ENCODE data around the gene TMEM108.

TMEM108 gene

GRCh38 chr3:133213937-133214336 is 175.7 kb downstream of the TMEM108 start (continued):
- TF ChIP-seq ZNF174 (tag by site-specific recombination; IDR thresholded peaks at IDR 0.05), result no peak
- TF ChIP-seq PRDM4 (tag by site-specific recombination; IDR thresholded peaks at IDR 0.05), result no peak
- TF ChIP-seq ZNF549 (tag by site-specific recombination; IDR thresholded peaks at IDR 0.05), result no peak
- TF ChIP-seq ZEB2 (tag by site-specific recombination; IDR thresholded peaks at IDR 0.05), result no peak

DNA sequence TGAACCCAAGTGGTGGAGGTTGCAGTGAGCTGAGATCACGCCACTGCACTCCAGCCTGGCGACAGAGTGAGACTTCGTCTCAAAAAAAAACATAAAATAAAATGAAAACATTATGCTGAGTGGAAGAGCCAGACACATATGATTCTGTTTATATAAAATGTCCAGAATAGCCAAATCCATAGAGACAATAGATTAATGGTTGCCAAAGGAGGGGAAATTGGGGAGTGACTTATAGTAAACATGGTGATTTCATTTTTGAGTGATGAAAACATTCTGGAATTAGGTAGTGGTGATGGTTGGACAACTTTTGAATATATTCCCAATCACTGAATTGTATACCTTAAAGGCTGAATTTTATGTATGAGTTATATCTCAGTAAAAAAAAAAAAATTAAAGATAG is 189.6 kb downstream of the TMEM108 start:
- Histone ChIP-seq H3K9me3 (ENCODE audit: control insufficient read depth, insufficient read depth, low read depth, low read length) (no peaks in the 10 kb centered on the region), H3K27ac (ENCODE audit: extremely low read depth, low read depth, low read length) (no peak overlapping the region), H3K4me3 (ENCODE audit: low read depth, low read length) (no peak overlapping the region), H3K4me1 (ENCODE audit: control insufficient read depth, insufficient read depth, low read length) (no peaks in the 10 kb centered on the region), H3K36me3 (ENCODE audit: control insufficient read depth in 2 of 2, insufficient read depth in 1 of 2, low read length in 2 of 2) (no peaks in the 10 kb centered on the region)
- ChIA-PET CTCF (no interaction called here), POLR2A (no interaction called here)
- TF ChIP-seq ZNF791 (tag by site-specific recombination; IDR thresholded peaks at IDR 0.05), result no peak
- TF ChIP-seq SCRT1 (tag by site-specific recombination; IDR thresholded peaks at IDR 0.05; ENCODE audit: borderline replicate concordance), result no peak
- no peak for TF ChIP-seq ZNF513 (tag by site-specific recombination; IDR thresholded peaks at IDR 0.05)
- TF ChIP-seq GLI4 (tag by site-specific recombination; IDR thresholded peaks at IDR 0.05), result no peak
- no peak for TF ChIP-seq KLF9 (tag by site-specific recombination; IDR thresholded peaks at IDR 0.05; ENCODE audit: low read depth)
- no peak for TF ChIP-seq ZNF610 (tag by site-specific recombination; IDR thresholded peaks at IDR 0.05; ENCODE audit: borderline replicate concordance)
- no peak for TF ChIP-seq EGR2 (tag by site-specific recombination; IDR thresholded peaks at IDR 0.05; ENCODE audit: low read depth)
- no peak for TF ChIP-seq ZNF701 (tag by site-specific recombination; IDR thresholded peaks at IDR 0.05)
- no peak for TF ChIP-seq GFI1B (tag by site-specific recombination; IDR thresholded peaks at IDR 0.05)
- TF ChIP-seq SCRT2 (tag by site-specific recombination; IDR thresholded peaks at IDR 0.05), result no peak
- TF ChIP-seq ZNF292 (tag by site-specific recombination; IDR thresholded peaks at IDR 0.05; ENCODE audit: borderline replicate concordance, low read depth), result no peak
- TF ChIP-seq ATF2 (tag by site-specific recombination; IDR thresholded peaks at IDR 0.05; ENCODE audit: low read depth), result no peak
- no peak for TF ChIP-seq ZFHX2 (tag by site-specific recombination; conservative IDR thresholded peaks at IDR 0.05)
- TF ChIP-seq ZNF837 (tag by site-specific recombination; IDR thresholded peaks at IDR 0.05), result no peak

DNA sequence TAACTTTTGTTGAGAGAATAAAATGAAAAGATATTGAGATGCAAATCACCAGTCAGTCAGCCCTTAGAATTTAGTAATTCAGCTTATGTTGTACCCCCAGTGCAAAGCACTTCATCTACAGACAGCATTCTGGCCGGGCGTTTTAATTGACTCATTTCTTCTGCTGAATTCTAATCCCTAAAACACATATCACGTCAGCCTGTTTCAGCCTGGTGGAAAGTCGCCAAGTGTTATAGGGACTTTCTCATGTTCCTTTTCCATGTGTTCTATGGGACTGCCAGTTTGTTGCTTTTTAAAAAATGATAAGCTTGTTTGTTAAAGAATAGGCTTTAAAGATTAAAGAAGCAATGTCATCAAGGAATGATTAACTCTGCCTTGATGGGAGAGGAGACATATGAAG is 192.0 kb downstream of the TMEM108 start:
- Histone ChIP-seq H3K9me3 (ENCODE audit: control insufficient read depth, insufficient read depth, low read depth, low read length) (no peaks in the 10 kb centered on the region), H3K4me3 (ENCODE audit: low read depth, low read length) (no peak overlapping the region), H3K27ac (ENCODE audit: extremely low read depth, low read depth, low read length) (no peak overlapping the region), H3K4me1 (ENCODE audit: control insufficient read depth, insufficient read depth, low read length) (no peaks in the 10 kb centered on the region), H3K36me3 (ENCODE audit: control insufficient read depth in 2 of 2, insufficient read depth in 1 of 2, low read length in 2 of 2) (no peaks in the 10 kb centered on the region)
- ChIA-PET POLR2A (no interaction called here), CTCF (no interaction called here)
- TF ChIP-seq ATF2 (tag by site-specific recombination; IDR thresholded peaks at IDR 0.05; ENCODE audit: low read depth) (no peak), EGR2 (tag by site-specific recombination; IDR thresholded peaks at IDR 0.05; ENCODE audit: low read depth) (no peak), TCF7L2 (IDR thresholded peaks at IDR 0.05; ENCODE audit: borderline replicate concordance, low read depth, low read length) (no peak), ZNF274 (IDR thresholded peaks at IDR 0.05; ENCODE audit: low read length) (no peak), ZNF274 (tag by site-specific recombination; IDR thresholded peaks at IDR 0.05; ENCODE audit: borderline replicate concordance) (no peak), GLI4 (tag by site-specific recombination; IDR thresholded peaks at IDR 0.05) (no peak), ZNF292 (tag by site-specific recombination; IDR thresholded peaks at IDR 0.05; ENCODE audit: borderline replicate concordance, low read depth) (no peak), ZNF433 (tag by site-specific recombination; IDR thresholded peaks at IDR 0.05; ENCODE audit: low read depth) (no peak)
- TF ChIP-seq, protein P1, sequence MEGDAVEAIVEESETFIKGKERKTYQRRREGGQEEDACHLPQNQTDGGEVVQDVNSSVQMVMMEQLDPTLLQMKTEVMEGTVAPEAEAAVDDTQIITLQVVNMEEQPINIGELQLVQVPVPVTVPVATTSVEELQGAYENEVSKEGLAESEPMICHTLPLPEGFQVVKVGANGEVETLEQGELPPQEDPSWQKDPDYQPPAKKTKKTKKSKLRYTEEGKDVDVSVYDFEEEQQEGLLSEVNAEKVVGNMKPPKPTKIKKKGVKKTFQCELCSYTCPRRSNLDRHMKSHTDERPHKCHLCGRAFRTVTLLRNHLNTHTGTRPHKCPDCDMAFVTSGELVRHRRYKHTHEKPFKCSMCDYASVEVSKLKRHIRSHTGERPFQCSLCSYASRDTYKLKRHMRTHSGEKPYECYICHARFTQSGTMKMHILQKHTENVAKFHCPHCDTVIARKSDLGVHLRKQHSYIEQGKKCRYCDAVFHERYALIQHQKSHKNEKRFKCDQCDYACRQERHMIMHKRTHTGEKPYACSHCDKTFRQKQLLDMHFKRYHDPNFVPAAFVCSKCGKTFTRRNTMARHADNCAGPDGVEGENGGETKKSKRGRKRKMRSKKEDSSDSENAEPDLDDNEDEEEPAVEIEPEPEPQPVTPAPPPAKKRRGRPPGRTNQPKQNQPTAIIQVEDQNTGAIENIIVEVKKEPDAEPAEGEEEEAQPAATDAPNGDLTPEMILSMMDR (tag by site-specific recombination; IDR thresholded peaks at IDR 0.05), result no peak

All from HEK293 (cell line).